Measurements from ENCODE around the gene GPI.

The GPI gene

GRCh38 chr19:34429553-34429952 is 64.6 kb downstream of the GPI start:
- peak overlapping the region; percentile 99 for H3K4me3 ChIP-seq (ENCODE audit: low read depth, low read length)
- H3K36me3 ChIP-seq (ENCODE audit: control insufficient read depth, insufficient read depth, low read length): peaks cover 61% of the 10 kb centered on the region
- H3K4me1 ChIP-seq (ENCODE audit: control insufficient read depth, insufficient read depth, low read length): peaks cover 5% of the 10 kb centered on the region
- no peaks in the 10 kb centered on the region for H3K27me3 ChIP-seq (ENCODE audit: control insufficient read depth, insufficient read depth, low read length)
- H3K27ac ChIP-seq (ENCODE audit: low read depth, low read length): no peak overlapping the region
- no peaks in the 10 kb centered on the region for H3K9me3 ChIP-seq (ENCODE audit: control insufficient read depth, insufficient read depth, low read length)
- no peak overlapping the region for H3K9ac ChIP-seq (ENCODE audit: low read depth, low read length)

GRCh38 chr19:34430738-34431625 is 66.0 kb downstream of the GPI start:
- H3K4me1 ChIP-seq (ENCODE audit: control insufficient read depth, insufficient read depth, low read length): peaks cover 5% of the 10 kb centered on the region
- no peaks in the 10 kb centered on the region for H3K9me3 ChIP-seq (ENCODE audit: control insufficient read depth, insufficient read depth, low read length)
- no peak overlapping the region for H3K9ac ChIP-seq (ENCODE audit: low read depth, low read length)
- no peaks in the 10 kb centered on the region for H3K27me3 ChIP-seq (ENCODE audit: control insufficient read depth, insufficient read depth, low read length)
- peak overlapping the region; percentile 99 for H3K4me3 ChIP-seq (ENCODE audit: low read depth, low read length)
- no peak overlapping the region for H3K27ac ChIP-seq (ENCODE audit: low read depth, low read length)
- H3K36me3 ChIP-seq (ENCODE audit: control insufficient read depth, insufficient read depth, low read length): peaks cover 64% of the 10 kb centered on the region

GRCh38 chr19:34431681-34432402 is 66.8 kb downstream of the GPI start:
- peaks cover 5% of the 10 kb centered on the region for H3K4me1 ChIP-seq (ENCODE audit: control insufficient read depth, insufficient read depth, low read length)
- H3K36me3 ChIP-seq (ENCODE audit: control insufficient read depth, insufficient read depth, low read length): peaks cover 65% of the 10 kb centered on the region
- no peak overlapping the region for H3K4me3 ChIP-seq (ENCODE audit: low read depth, low read length)
- H3K27me3 ChIP-seq (ENCODE audit: control insufficient read depth, insufficient read depth, low read length): no peaks in the 10 kb centered on the region
- H3K9ac ChIP-seq (ENCODE audit: low read depth, low read length): no peak overlapping the region
- no peak overlapping the region for H3K27ac ChIP-seq (ENCODE audit: low read depth, low read length)
- no peaks in the 10 kb centered on the region for H3K9me3 ChIP-seq (ENCODE audit: control insufficient read depth, insufficient read depth, low read length)

DNA sequence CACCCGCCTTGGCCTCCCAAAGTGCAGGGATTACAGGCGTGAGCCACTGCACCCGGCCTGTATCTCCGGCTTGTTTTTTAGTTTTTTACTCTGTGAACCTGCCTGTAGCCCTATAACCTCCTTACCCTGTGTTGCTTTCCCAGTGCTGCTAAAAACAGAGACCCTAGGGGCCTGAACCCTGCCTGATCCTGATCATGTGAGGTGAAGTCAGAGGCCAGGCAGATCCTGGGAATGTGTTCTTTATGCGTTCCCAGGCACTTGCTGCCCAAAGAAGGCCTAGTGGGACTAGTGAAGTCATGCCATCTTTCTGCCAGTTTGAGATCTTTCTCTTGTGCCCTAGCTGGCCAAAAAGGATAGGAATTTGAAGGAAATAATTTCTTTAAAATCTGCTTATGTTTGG is 67.8 kb downstream of the GPI start:
- Histone ChIP-seq H3K27me3 (ENCODE audit: control insufficient read depth, insufficient read depth, low read length) (no peaks in the 10 kb centered on the region), H3K9me3 (ENCODE audit: control insufficient read depth, insufficient read depth, low read length) (no peaks in the 10 kb centered on the region), H3K4me3 (ENCODE audit: low read depth, low read length) (no peak overlapping the region), H3K36me3 (ENCODE audit: control insufficient read depth, insufficient read depth, low read length) (peaks cover 74% of the 10 kb centered on the region), H3K4me1 (ENCODE audit: control insufficient read depth, insufficient read depth, low read length) (peaks cover 5% of the 10 kb centered on the region), H3K9ac (ENCODE audit: low read depth, low read length) (no peak overlapping the region), H3K27ac (ENCODE audit: low read depth, low read length) (no peak overlapping the region)

GRCh38 chr19:34436716-34437115 is 71.7 kb downstream of the GPI start:
- Histone ChIP-seq H3K36me3 (ENCODE audit: control insufficient read depth, insufficient read depth, low read length) (peaks cover 97% of the 10 kb centered on the region), H3K4me3 (ENCODE audit: low read depth, low read length) (no peak overlapping the region), H3K4me1 (ENCODE audit: control insufficient read depth, insufficient read depth, low read length) (no peaks in the 10 kb centered on the region), H3K9ac (ENCODE audit: low read depth, low read length) (no peak overlapping the region), H3K27me3 (ENCODE audit: control insufficient read depth, insufficient read depth, low read length) (no peaks in the 10 kb centered on the region), H3K9me3 (ENCODE audit: control insufficient read depth, insufficient read depth, low read length) (no peaks in the 10 kb centered on the region), H3K27ac (ENCODE audit: low read depth, low read length) (no peak overlapping the region)

DNA sequence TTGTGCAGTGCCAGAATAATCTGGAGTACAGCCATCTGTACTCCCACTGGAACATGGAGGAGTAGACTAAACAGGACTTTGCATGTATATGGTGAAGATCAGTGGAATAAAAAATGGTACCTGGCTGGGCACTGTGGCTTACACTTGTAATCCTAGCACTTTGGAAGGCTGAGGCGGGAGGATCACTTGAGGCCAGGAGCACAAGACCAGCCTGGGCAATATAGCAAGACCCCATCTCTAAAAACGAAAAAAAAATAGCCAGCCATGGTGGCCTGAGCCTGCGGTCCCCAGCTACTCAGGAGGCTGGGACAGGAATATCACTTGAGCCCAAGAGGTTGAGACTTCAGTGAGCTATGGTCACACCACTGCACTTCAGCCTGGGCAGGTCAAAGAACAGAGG is 83.2 kb downstream of the GPI start:
- H3K9me3 ChIP-seq (ENCODE audit: control insufficient read depth, insufficient read depth, low read length): no peaks in the 10 kb centered on the region
- H3K27me3 ChIP-seq (ENCODE audit: control insufficient read depth, insufficient read depth, low read length): no peaks in the 10 kb centered on the region
- no peak overlapping the region for H3K9ac ChIP-seq (ENCODE audit: low read depth, low read length)
- H3K27ac ChIP-seq (ENCODE audit: low read depth, low read length): no peak overlapping the region
- peaks cover 99% of the 10 kb centered on the region for H3K36me3 ChIP-seq (ENCODE audit: control insufficient read depth, insufficient read depth, low read length)
- H3K4me3 ChIP-seq (ENCODE audit: low read depth, low read length): no peak overlapping the region
- H3K4me1 ChIP-seq (ENCODE audit: control insufficient read depth, insufficient read depth, low read length): no peaks in the 10 kb centered on the region

All from HUES48 (cell line).